ENCODE results near the gene HOXA10.

GRCh38 chr7:27172315-27172774 is 1.8 kb downstream of the HOXA10 start:
- TF ChIP-seq POLR2A (IDR thresholded peaks at IDR 0.05; ENCODE audit: low read length) (no peak), GATA1 (IDR thresholded peaks at IDR 0.05; ENCODE audit: low read depth, low read length) (no peak)
